Spleen (tissue), 11 donors: ENCODE data around the gene ASF1B. TPM values are rescaled to one million over a fixed set of nuclear protein-coding genes. Genes with fewer than 3 reads are reported as not detected.

Experiments
- DNase-seq: peaks from one replicate; pipeline ENCODE4 v3.0.0-alpha.2; 2020
- H3K27ac ChIP-seq, 8 donors: fragments of 200-600 bp; sonication (generic) in 7 of 8; 1 replicate in 4 of 8; 2 replicates in 4 of 8; pipeline versions ENCODE4 v1.5.0 to v1.8.0; 2016 to 2021; ENCODE audit warnings: inconsistent platforms in 4 of 8, mild to moderate bottlenecking in 4 of 8, moderate library complexity in 1 of 8
- H3K27me3 ChIP-seq, 7 donors: fragments of 200-600 bp; sonication (generic) in 6 of 7; replicated peaks in 1 of 7; 1 replicate in 4 of 7; 2 replicates in 3 of 7; pipeline versions ENCODE4 v1.5.0 to v1.8.0; 2016 to 2021; ENCODE audit warnings: inconsistent platforms in 3 of 7, mild to moderate bottlenecking in 1 of 7
- H3K36me3 ChIP-seq, 6 donors: fragments of 200-600 bp; sonication (generic) in 5 of 6; 1 replicate in 4 of 6; 2 replicates in 2 of 6; pipeline versions ENCODE4 v1.5.0 to v1.8.0; 2016 to 2021; ENCODE audit warnings: inconsistent platforms in 2 of 6
- H3K4me1 ChIP-seq, 6 donors: fragments of 200-600 bp; sonication (generic) in 5 of 6; 1 replicate in 3 of 6; 2 replicates in 3 of 6; pipeline versions ENCODE4 v1.5.0 to v1.8.0; 2016 to 2021; ENCODE audit warnings: inconsistent platforms in 3 of 6
- H3K4me3 ChIP-seq, 8 donors: fragments of 200-600 bp; sonication (generic) in 7 of 8; 1 replicate in 4 of 8; 2 replicates in 4 of 8; pipeline versions ENCODE4 v1.5.0 to v1.8.0; 2016 to 2021; ENCODE audit warnings: inconsistent platforms in 4 of 8, mild to moderate bottlenecking in 4 of 8, moderate library complexity in 2 of 8
- H3K9me3 ChIP-seq, 8 donors: fragments of 200-600 bp; sonication (generic) in 7 of 8; 1 replicate in 4 of 8; 2 replicates in 4 of 8; pipeline versions ENCODE4 v1.5.0 to v1.8.0; 2016 to 2021; ENCODE audit warnings: inconsistent platforms in 4 of 8
- POLR2A ChIP-seq, 3 donors: fragments of 450-650 bp; IDR thresholded peaks; one replicate each; pipeline ENCODE4 v1.5.1; 2017; ENCODE audit warnings: antibody characterized with exemption in 3 of 3, mild to moderate bottlenecking in 1 of 3
- POLR2AphosphoS5 ChIP-seq, 3 donors: sonication (generic); formaldehyde crosslinking; IDR thresholded peaks; one replicate each; pipeline ENCODE4 v1.5.1; 2017; ENCODE audit warnings: antibody characterized with exemption in 3 of 3
- WGBS, 5 donors: extraction: QIAGEN DNeasy Blood & Tissue Kit in 3 of 5; methylation state at CpG; one replicate each; pipeline versions ENCODE4 v1.1.5 to v1.1.7; 2013 to 2018; 5-methylcytosine and 5-hydroxymethylcytosine counted together
- intact Hi-C: fragments of 100-400 bp; cut with DNase I; formaldehyde crosslinking; loops from one replicate; pipeline ENCODE4 v1.15.0; 2023; ENCODE audit warnings: low total_unique reads
- polyA plus RNA-seq, 3 donors: library from polyadenylated mRNA; stranded (reverse); fragments of 200-250 nt; gene quantifications; one replicate each; pipeline ENCODE4 v1.2.1, GENCODE V29; 2013
- total RNA-seq, 7 donors: library from RNA; depleted of rRNA in 3 of 7; stranded (reverse); fragments of >200 nt in 3 of 7; fragmentation: NEBNext Ultra II Directional in 4 of 7; extraction: Animal tissue kit (Norgen Biotek cat#: 25700) in 4 of 7; gene quantifications; one replicate each; pipeline versions ENCODE4 v1.1.0 to v1.2.1, GENCODE V29; 2016 to 2021
- TF ChIP-seq, protein P1 (sequence below), 11 experiments: fragments of 200-600 bp in 7 of 11; fragments of 450-650 bp in 4 of 11; sonication (generic) in 4 of 11; IDR thresholded peaks in 8 of 11; conservative IDR thresholded peaks in 3 of 11; 1 replicate in 7 of 11; 2 replicates in 4 of 11; pipeline versions ENCODE4 v1.4.0 to v1.8.0; 2016 to 2021; ENCODE audit warnings: antibody characterized with exemption in 11 of 11, inconsistent platforms in 4 of 11, mild to moderate bottlenecking in 1 of 11
- donor health status: healthy with polysubstance abuse.
- donor health status: DM: no; HTN: no; CAD: no; lungs with moderate emphysema.
- donor health status: DM: no; HTN: no; CAD: no.
- donor health status: Bipolar disorder and iron deficiency.
- donor health status: healthy.
- donor health status: DM: no; HTN: no; CAD: no.
- donor health status: DM: yes; HTN: yes; CAD: no.

Gene ASF1B
- total and polyA plus RNA-seq, 10 donors, result 3.8 to 24.8 (median 8.6) TPM

DNA sequence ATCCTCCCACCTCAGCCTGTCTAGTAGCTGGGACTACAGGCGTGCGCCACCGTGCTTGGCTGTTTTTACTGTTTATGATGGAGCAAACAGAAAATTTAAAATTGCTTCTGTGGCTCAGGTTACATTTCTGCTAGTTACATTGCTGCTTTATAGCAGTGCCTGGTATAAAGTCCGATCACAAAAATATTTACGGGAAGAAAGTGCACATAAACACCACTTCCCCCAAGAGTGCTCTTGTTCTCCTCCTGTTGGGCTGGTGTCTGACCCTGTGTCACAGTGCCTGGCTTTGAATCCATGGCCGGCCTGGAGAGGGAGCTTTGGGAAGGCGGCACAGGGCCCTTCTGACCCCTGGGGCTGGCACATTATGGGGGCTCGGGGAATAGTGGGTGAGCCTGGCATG, 30.7 kb downstream of the ASF1B start:
- Histone ChIP-seq H3K27ac (peak overlapping the region in 2 of 8 donors; percentile 16 to 50), H3K4me3 (no peak overlapping the region), H3K9me3 (no peaks in the 10 kb centered on the region), H3K36me3 (peaks cover 0 to 89% (median 61%) of the 10 kb centered on the region in 6 donors), H3K4me1 (peaks cover 5 to 64% (median 35%) of the 10 kb centered on the region in 6 donors), H3K27me3 (no peaks in the 10 kb centered on the region)
- intact Hi-C loops, result no loop called here
- no peak for TF ChIP-seq POLR2A (IDR thresholded peaks at IDR 0.05)
- TF ChIP-seq, protein P1, sequence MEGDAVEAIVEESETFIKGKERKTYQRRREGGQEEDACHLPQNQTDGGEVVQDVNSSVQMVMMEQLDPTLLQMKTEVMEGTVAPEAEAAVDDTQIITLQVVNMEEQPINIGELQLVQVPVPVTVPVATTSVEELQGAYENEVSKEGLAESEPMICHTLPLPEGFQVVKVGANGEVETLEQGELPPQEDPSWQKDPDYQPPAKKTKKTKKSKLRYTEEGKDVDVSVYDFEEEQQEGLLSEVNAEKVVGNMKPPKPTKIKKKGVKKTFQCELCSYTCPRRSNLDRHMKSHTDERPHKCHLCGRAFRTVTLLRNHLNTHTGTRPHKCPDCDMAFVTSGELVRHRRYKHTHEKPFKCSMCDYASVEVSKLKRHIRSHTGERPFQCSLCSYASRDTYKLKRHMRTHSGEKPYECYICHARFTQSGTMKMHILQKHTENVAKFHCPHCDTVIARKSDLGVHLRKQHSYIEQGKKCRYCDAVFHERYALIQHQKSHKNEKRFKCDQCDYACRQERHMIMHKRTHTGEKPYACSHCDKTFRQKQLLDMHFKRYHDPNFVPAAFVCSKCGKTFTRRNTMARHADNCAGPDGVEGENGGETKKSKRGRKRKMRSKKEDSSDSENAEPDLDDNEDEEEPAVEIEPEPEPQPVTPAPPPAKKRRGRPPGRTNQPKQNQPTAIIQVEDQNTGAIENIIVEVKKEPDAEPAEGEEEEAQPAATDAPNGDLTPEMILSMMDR (IDR thresholded peaks at IDR 0.05 in 8 of 11, conservative IDR thresholded peaks at IDR 0.05 in 3 of 11), result no peak
- no peak for TF ChIP-seq POLR2AphosphoS5 (IDR thresholded peaks at IDR 0.05)
- DNase-seq, result no peak
- 87 to 96% (median 90%) methylated on average over 8 of the region's 8 CpGs for WGBS, 5 donors

DNA sequence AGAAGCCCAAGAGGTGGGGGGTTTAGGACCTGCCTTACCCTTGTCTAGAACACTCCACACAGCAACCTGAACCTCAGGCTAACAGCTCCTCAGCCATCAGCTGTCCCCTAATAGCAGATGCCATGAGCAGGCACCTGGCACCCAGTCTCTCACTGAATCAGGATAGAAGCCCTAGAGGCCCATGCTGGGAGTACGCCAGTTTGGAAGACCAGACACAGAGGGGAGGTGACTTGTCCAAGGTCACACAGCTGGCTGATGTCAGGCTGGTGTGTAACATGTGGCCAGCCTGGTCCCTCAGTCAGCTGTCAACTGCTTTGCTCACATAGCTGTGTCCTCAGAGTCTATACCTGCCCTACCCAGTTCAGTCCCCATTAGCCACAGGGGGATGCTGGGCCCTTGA, 33.1 kb downstream of the ASF1B start:
- H3K4me1 ChIP-seq, result peaks cover 5 to 43% (median 30%) of the 10 kb centered on the region in 6 donors
- no peak overlapping the region for H3K4me3 ChIP-seq
- TF ChIP-seq POLR2AphosphoS5 (IDR thresholded peaks at IDR 0.05) (no peak), POLR2A (IDR thresholded peaks at IDR 0.05) (no peak)
- TF ChIP-seq, protein P1 (IDR thresholded peaks at IDR 0.05 in 8 of 11, conservative IDR thresholded peaks at IDR 0.05 in 3 of 11), result no peak
- intact Hi-C loops, result no loop called here
- no peaks in the 10 kb centered on the region for H3K9me3 ChIP-seq
- H3K36me3 ChIP-seq, result peaks cover 0 to 100% (median 78%) of the 10 kb centered on the region in 6 donors
- H3K27ac ChIP-seq, result peak overlapping the region in 5 of 8 donors; percentile 8 to 65 (median 28)
- H3K27me3 ChIP-seq, result no peaks in the 10 kb centered on the region
- DNase-seq, result no peak
- WGBS, 5 donors, result 73 to 95% (median 85%) methylated on average over 1 of the region's 1 CpG

DNA sequence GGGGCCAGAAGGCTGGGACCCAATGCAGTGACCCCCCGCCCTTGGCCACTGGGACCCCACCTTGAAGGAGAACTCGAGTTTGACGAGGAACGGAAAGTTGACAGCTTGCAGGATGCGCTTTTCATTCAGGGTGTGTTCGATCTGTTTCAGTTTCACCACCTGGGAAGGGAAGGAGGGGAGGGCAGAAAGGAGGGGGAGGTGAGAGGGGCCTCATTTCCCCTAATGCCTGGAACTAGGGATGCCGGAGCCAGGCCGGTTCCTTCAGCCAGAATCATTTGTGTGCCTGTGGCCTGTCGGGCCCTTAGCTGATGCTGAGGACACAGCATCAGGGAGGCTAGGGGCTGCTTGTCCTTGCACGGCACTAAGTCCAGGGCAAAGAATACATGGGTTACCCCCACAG, 33.6 kb downstream of the ASF1B start:
- intact Hi-C loops, result no loop called here
- DNase-seq, result no peak
- H3K4me3 ChIP-seq, result no peak overlapping the region
- peak overlapping the region in 6 of 8 donors; percentile 16 to 65 (median 54) for H3K27ac ChIP-seq
- H3K27me3 ChIP-seq, result no peaks in the 10 kb centered on the region
- H3K36me3 ChIP-seq, result peaks cover 0 to 100% (median 84%) of the 10 kb centered on the region in 6 donors
- WGBS, 5 donors, result 70 to 79% (median 77%) methylated on average over 8 to 10 of the region's 10 CpGs
- TF ChIP-seq, protein P1 (IDR thresholded peaks at IDR 0.05 in 8 of 11, conservative IDR thresholded peaks at IDR 0.05 in 3 of 11), result no peak
- TF ChIP-seq POLR2AphosphoS5 (IDR thresholded peaks at IDR 0.05) (peak in 1 of 3 donors; percentile 14), POLR2A (IDR thresholded peaks at IDR 0.05) (no peak)
- H3K4me1 ChIP-seq, result peaks cover 5 to 38% (median 27%) of the 10 kb centered on the region in 6 donors
- no peaks in the 10 kb centered on the region for H3K9me3 ChIP-seq

DNA sequence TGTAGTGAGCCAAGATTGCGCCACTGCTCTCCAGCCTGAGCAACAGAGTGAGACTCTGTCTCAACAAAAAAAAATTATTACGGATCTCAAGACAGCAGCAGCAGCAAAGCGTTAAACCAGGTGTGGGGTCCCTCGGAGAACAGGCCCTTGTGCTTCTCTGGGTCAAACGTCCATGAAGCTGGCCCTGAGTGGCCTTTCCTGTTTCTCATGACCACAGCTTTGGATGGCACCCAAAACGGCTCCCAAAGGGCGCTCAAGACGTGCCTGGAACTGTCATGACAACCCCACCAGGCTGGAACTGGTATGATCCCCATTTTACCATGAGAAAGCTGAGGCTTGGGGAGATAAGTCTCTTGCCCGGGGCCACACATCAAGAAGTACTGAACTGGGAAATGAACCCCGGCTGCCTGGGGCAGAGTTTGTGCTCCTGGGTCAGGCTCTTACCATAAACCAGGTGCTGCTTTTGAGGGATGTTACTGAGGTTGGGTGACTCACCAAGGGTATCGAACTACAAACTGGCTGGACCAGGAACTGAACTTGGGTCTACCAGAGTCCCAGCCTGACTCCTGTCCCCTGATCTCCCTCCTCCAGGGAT, 34.2 kb downstream of the ASF1B start:
- no peaks in the 10 kb centered on the region for H3K9me3 ChIP-seq
- no peaks in the 10 kb centered on the region for H3K27me3 ChIP-seq
- intact Hi-C loops, result no loop called here
- peaks cover 5 to 32% (median 23%) of the 10 kb centered on the region in 6 donors for H3K4me1 ChIP-seq
- H3K36me3 ChIP-seq, result peaks cover 0 to 100% (median 87%) of the 10 kb centered on the region in 6 donors
- H3K27ac ChIP-seq, result peak overlapping the region in 6 of 8 donors; percentile 16 to 65 (median 54)
- 65 to 87% (median 76%) methylated on average over 10 to 11 of the region's 11 CpGs for WGBS, 5 donors
- no peak for DNase-seq
- TF ChIP-seq, protein P1 (IDR thresholded peaks at IDR 0.05 in 8 of 11, conservative IDR thresholded peaks at IDR 0.05 in 3 of 11), result no peak
- TF ChIP-seq POLR2A (IDR thresholded peaks at IDR 0.05), result no peak
- no peak for TF ChIP-seq POLR2AphosphoS5 (IDR thresholded peaks at IDR 0.05)
- no peak overlapping the region for H3K4me3 ChIP-seq
